HepG2 (cell line): ENCODE results near the gene GLYATL3.

Experiments
- ETV6 ChIP-seq: sonication (generic); formaldehyde crosslinking; conservative IDR thresholded peaks from 2 replicates; pipeline ENCODE4 v1.4.0; 2020; ENCODE audit warnings: missing genetic modification reagents
- FOXA1 ChIP-seq, 2 experiments: fragments of 450-650 bp in 1 of 2; sonication (generic) in 1 of 2; formaldehyde crosslinking in 1 of 2; IDR thresholded peaks; 2 replicates each; pipeline versions ENCODE4 v1.4.0 to v1.6.1; 2016 to 2020; ENCODE audit warnings: missing genetic modification reagents in 1 of 2
- FOXJ3 ChIP-seq: sonication (generic); formaldehyde crosslinking; IDR thresholded peaks from 2 replicates; pipeline ENCODE4 v1.4.0; 2020; ENCODE audit warnings: missing genetic modification reagents, mild to moderate bottlenecking, borderline replicate concordance
- FOXM1 ChIP-seq: sonication (generic); formaldehyde crosslinking; IDR thresholded peaks from 2 replicates; pipeline ENCODE4 v1.5.0; 2020; ENCODE audit warnings: missing genetic modification reagents
- NFYB ChIP-seq: sonication (generic); formaldehyde crosslinking; IDR thresholded peaks from 2 replicates; pipeline ENCODE4 v1.4.0; 2020; ENCODE audit warnings: missing genetic modification reagents
- PHF21A ChIP-seq: sonication (generic); formaldehyde crosslinking; IDR thresholded peaks from 2 replicates; pipeline ENCODE4 v1.5.0; 2020; ENCODE audit warnings: mild to moderate bottlenecking, missing genetic modification reagents
- POLR2AphosphoS5 ChIP-seq: IDR thresholded peaks from 2 replicates; pipeline ENCODE4 v1.6.1; 2012; ENCODE audit warnings: low read depth, low read length
- RFX5 ChIP-seq: IDR thresholded peaks from 2 replicates; pipeline ENCODE4 v1.6.1; 2011; ENCODE audit warnings: low read depth, low read length, improper control_type of control experiment
- THAP9 ChIP-seq: sonication (generic); formaldehyde crosslinking; IDR thresholded peaks from 2 replicates; pipeline ENCODE4; 2020; ENCODE audit warnings: missing genetic modification reagents, mild to moderate bottlenecking, borderline replicate concordance
- ZNF333 ChIP-seq: sonication (generic); formaldehyde crosslinking; IDR thresholded peaks from 2 replicates; pipeline ENCODE4 v1.4.0; 2020; ENCODE audit warnings: mild to moderate bottlenecking, missing genetic modification reagents, borderline replicate concordance
- ZZZ3 ChIP-seq: sonication (generic); formaldehyde crosslinking; IDR thresholded peaks from 2 replicates; pipeline ENCODE4 v1.4.0; 2020; ENCODE audit warnings: missing genetic modification reagents, mild to moderate bottlenecking, borderline replicate concordance

DNA sequence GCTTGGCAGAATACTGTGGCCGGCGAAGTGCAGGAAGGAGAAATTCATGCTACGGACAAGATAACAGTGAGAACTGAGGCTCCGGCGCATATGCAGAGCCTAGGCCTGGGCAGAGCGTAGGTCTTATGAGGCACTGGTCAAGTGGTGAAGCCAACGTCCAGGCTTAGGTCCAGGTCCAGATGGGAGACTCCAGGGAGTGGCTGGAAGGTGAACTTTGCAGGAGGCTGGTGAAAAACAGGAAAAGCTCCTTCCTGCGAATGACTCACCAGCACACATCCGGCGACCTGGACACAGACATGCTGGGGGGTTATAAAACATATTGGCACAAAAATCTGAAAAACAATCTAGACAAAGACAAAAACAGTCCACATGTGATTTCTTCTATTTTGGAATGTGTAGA lies 66.1 kb downstream of the GLYATL3 start:
- TF ChIP-seq RFX5: no peak
- TF ChIP-seq PHF21A (CRISPR knock-in tag): no peak
- no peak for TF ChIP-seq THAP9 (CRISPR knock-in tag)
- no peak for TF ChIP-seq FOXJ3 (CRISPR knock-in tag)
- no peak for TF ChIP-seq POLR2AphosphoS5
- TF ChIP-seq FOXA1 (IDR thresholded peaks at IDR 0.05): no peak
- TF ChIP-seq FOXA1 (CRISPR knock-in tag; IDR thresholded peaks at IDR 0.05): no peak
- TF ChIP-seq ETV6 (CRISPR knock-in tag): no peak
- TF ChIP-seq NFYB: no peak
- no peak for TF ChIP-seq ZNF333 (CRISPR knock-in tag)
- no peak for TF ChIP-seq FOXM1 (CRISPR knock-in tag)
- TF ChIP-seq ZZZ3 (CRISPR knock-in tag): no peak
